Endometrial microvascular endothelial cells (primary cell): ENCODE results near the gene ANKMY2. TPM values are rescaled to one million over a fixed set of nuclear protein-coding genes. Genes with fewer than 3 reads are reported as not detected.
"Not testable (repeated sequence)": the region's sequence is repeated elsewhere in the genome, so short reads cannot be mapped to it uniquely, and the experiment has no call there.

ENCODE experiments used
- in situ Hi-C: cut with HindIII; loops from 2 replicates; pipeline ENCODE4 v1.10.0; 2017; ENCODE audit warnings: low sequenced_read_pairs, low pct_unique_long_range_greater_than_20kb; ENCODE audit errors: inconsistent ontology term
- total RNA-seq: library from RNA; depleted of rRNA; stranded (reverse); fragments of >200 nt; gene quantifications from one replicate; pipeline ENCODE4 v1.2.3, GENCODE V29; 2015; ENCODE audit errors: inconsistent ontology term

The ANKMY2 gene
- total RNA-seq, result 7.6 TPM

DNA sequence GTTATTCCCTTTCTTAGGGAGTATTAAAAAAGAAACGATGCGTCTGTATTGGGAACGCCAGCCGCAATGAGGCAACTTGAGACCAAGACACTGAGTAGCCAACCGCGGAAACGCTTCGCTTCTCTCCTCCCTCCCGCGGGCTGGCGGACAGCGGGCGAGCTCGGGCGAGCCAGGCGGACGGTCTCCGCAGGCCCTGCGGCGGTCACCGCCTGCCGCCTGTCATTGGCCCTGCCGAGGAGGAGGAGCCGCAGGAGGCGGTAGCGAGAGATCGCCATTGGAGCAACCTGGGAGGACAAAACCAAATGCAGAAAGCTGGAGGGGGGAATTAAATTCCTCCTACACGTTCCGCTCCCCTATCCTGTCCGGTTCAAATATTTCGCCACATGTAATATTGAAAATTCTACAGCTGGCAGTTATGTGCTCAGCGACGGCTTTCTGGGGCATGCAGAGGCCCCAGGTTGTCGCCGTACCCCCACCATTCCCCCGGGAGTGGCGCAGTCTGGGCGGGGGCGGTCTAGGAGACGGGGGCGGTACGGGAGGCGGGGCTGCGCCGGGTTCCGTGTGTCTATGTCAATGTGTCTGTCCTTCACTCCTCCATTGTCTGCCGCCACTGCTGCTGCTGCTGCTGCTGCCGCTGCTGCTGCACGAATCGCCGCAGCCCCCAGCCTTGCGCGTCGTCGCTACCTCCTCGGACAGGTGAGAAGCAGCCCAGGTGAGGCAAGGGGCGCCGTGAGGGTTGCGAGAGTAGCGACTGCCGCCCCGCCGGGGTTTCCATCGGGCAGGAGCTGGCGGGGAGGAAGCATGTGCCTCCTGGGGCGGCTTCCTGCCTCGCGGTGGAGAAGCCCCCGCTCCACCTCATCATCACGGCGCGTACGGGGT, at the start of gene ANKMY2, which contains the start of gene BZW2:
ANKMY2 (minus strand) TSS at position 162 of the 879 bp plus-strand sequence. CDS start 181 bp downstream, outside the sequence.
BZW2 (plus strand) TSS at position 589 of the 879 bp plus-strand sequence. CDS start 19,263 bp downstream, outside the sequence.
- in situ Hi-C loops, result no loop called here

DNA sequence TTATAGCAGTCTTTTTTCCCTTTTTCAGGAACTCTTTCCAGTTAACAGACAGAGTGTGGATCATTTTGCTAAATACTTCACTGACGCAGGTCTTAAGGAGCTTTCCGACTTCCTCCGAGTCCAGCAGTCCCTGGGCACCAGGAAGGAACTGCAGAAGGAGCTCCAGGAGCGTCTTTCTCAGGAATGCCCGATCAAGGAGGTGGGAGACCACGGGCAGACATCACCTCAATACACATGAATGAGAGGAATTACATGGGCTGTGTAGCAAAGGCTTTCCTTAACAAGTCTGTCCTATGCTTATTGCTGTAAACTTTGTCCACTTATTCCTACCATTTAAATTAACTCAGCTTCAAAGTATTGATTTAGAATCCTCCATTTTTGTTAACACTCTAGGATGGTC, 49.3 kb upstream of the ANKMY2 start:
- in situ Hi-C loops, result no loop called here

GRCh38 chr7:16693601-16694318, 48.2 kb upstream of the ANKMY2 start:
- in situ Hi-C loops, result no loop called here

DNA sequence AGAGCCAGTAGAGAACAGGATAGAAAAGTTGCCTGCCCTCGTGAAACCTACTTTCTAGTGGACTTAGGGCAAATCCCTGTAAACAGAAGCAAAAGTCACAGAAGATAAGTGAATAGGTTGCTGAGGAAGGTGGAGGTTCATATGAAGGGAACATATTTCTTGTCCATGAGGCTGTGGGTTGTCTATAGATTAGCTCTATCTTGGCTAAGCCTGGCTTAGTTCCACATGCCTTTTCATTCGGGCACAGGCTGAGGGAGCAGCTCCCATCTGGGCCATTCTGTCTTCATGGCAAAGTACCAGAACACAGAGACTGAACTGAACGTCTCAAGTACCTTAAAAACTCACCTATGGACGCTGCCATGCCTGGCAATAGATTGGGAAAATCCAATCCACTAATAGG, 45.7 kb upstream of the ANKMY2 start:
- in situ Hi-C loops, result no loop called here

- in situ Hi-C loops, result no loop called here
Measured at GRCh38 chr7:16688249-16688648, 42.7 kb upstream of the ANKMY2 start.

GRCh38 chr7:16685535-16685934, 40.0 kb upstream of the ANKMY2 start:
- in situ Hi-C loops, result no loop called here

DNA sequence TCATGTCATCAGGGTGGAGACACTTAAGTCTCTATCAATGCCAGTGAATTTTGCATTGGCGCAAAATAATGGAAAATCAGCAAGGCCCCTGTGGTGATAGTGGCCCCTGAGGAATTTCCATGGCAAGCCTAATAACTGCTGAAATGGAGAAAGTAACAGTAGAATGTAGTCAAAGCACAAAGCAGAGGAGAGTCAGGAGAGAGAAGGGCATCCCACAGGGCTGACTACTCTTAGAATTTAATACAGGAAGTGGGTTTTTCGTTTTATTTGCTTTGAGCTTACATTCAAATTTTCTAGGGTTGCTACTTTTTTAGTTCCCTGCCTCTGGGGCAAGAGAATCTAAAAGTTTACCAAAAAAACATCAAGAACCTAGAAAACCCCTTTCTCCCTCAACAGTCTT, 39.4 kb upstream of the ANKMY2 start:
- in situ Hi-C loops, result no loop called here

DNA sequence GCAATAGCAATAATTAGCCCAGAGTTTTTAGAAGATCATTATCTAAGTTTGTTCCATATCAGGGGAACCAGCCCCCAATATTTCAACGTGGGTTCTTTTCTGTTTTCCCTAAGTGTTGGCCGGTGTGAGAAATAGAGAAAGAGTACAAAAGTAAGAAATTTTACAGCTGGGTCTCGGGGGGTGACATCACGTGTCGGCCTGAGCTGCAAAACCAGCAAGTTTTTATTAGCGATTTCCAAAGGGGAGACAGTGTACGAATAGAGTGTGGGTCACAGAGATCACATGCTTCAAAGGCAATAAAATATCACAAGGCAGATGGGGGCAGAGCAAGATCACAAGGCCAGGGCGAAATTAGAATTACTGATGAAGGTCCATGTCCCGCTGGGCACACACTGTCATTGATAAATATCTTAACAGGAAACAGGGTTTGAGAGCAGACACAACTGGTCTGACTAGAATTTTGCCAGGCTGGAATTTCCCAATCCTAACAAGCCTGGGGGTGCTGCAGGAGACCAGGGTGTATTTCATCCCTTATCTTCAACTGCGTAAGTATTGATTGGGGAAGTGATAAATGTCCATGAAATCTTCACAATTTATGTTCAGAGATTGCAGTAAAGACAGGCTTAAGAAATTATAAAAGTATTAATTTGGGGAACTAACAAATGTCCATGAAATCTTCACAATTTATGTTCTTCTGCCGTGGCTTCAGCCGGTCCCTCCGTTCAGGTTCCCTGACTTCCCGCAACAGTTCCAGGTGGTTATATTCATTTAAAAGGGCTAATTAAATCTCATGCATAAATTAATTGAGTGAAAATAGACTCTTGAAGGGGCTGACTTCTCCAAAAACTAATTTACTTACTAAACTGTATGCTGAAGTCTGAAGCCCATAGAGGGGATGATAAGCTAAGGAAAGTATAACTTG, 33.4 kb upstream of the ANKMY2 start:
- in situ Hi-C loops, result not testable (repeated sequence)

- in situ Hi-C loops, result no loop called here
Measured at GRCh38 chr7:16677978-16678494, 32.5 kb upstream of the ANKMY2 start.

DNA sequence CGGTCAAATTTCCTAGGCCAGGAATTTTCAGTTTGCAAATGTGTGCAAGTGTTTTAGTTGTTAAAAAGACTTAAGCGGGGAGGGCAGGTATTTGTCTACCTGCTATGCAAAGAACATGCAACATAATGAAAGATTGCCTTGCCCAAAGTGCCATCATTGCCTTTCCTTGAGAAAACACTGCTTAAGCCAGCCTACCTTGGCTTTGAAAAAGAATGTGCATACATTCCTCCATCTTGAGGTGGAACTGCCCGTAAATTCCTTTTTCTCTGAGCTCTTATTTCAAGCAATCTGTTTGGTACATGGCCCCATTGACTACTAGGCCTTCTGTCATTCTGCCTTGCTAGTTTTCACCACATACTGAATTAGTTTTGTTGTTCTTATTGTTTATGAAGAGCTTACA, 29.7 kb upstream of the ANKMY2 start:
- in situ Hi-C loops, result no loop called here

DNA sequence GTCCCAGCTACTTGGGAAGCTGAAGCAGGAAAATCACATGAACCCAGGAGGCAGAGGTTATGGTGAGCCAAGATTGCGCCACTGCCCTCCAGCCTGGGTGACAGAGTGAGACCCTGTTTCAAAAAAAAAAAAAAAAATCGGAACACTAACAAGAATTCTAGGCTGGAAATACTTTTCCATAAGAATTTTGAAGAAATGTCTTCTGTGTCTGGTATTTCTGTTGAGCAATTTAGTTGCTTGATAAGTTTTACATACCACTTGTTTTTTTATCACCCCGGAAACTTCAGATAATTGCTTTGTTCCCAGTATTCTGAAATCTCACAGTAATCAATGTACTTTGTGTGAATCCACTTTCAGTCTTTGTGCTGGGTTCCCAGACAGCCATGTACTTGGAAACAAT, 26.3 kb upstream of the ANKMY2 start:
- in situ Hi-C loops, result no loop called here

DNA sequence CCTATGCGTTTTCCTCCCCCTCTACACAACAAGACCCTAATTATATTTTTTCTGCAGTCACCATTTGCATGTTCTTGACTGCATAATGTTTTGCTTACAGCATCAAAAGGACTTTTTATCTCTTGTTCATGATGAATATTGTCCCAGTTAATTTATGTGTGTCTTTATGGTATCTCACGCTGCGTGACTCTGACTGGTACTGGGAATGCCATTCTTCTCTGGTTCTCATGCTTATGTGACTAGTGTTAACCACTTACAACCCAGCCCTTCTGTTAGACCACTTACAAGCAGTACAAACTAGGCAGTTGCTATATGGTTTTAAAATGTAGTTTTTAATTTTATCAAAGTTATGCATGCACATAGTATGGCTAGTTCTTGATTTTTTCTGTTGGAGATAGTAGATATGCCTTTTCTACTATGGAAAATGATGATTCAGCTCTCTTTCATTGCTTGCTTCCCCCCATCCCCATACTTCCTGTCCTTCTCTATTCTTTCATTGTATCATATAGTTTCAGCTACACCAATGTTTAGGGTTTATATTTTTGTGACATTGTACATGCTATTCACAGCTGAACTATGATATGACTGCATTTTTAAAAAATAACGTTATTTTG, 25.3 kb upstream of the ANKMY2 start:
- in situ Hi-C loops, result no loop called here

GRCh38 chr7:16670021-16670420, 24.5 kb upstream of the ANKMY2 start:
- in situ Hi-C loops, result no loop called here

DNA sequence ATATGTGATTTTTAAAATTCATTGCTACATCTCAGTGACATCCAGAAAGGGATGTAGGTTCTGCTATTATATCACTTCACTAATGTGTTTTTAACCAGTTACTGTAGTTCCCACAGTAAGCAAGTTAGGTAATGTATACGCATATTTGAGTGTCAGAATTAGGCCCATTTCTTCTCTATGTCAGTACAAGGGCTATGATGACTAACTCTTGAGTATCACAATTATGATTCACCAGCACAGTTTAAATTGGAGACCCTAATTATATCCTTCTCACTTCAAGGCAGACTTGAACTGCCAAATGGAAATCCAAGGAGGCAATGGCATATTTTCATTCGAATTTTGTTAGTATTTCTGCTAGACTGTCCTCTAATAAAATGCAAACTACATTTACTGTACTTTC, 24.0 kb upstream of the ANKMY2 start:
- in situ Hi-C loops, result no loop called here

DNA sequence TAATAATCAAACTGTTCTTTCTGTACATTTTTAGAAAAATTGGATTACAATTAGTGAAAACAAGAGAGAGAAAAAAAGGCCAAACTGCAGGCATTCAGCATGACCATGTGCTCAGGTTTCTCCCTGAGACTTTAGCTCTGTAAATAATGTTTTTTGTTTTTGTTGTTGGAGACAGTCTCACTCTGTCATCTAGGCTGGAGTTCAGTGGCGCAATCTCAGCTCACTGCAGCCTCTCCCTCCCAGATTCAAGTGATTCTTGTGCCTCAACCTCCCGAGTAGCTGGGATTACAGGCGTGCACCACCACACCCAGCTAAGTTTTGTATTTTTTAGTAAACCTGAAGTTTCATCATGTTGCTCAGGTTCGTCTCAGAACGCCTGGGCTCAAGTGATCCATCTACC, 23.4 kb upstream of the ANKMY2 start:
- in situ Hi-C loops, result no loop called here

DNA sequence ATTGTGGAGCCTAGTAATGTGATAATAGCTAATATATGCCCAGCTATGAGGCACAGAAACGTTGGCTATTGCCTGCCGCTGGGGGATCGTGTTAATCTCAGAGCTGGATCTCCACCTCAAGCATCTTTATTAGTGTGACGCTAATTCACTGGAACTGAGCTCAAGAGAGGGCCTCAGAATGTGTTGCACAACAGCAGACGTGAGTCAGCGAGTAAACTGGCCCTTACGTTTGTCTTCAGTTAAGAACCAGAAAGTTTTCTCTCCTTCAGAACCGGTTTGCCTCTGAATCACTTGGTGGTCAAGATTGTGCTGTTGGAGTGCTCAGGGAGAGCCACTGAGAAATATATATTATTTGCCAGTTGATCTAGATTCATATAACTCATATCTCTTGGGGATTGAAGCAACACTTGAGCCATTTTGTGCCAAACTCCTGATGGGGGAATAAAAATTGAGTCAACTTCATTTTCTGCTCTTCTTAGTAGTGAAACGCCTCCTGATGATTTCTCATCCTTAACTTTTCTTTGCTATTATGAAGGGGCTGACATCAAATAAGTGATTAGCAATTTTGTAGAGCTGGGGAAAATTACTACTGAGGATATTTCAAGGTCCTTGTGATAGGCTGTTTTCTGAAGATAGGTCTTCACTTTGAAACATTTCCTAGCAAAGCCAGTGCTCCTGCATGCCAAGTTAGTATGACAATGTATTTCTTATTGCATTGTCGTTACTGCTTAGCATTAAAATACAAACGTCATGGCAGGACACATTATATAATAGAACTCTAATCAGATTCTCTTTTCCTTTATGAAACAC, 22.7 kb upstream of the ANKMY2 start:
- in situ Hi-C loops, result no loop called here

DNA sequence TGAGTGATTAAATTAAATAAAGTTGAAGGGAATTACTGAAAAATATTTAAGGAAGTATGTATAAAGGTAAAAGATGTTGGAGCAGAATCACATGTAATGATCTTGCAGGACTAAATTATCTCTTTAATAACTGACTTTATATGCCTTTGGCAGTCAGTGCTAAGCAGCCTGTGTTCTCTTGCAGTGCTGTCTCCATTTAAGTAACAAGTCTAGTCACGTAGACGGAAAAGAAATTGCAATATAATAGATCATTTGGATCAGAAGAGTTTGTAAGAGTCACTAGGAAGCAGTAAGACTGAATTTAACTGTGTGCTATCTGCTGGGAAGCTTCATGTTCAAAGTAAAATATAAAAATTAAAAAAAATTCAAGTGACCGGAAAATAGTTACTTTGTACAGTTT, 21.8 kb upstream of the ANKMY2 start:
- in situ Hi-C loops, result no loop called here

GRCh38 chr7:16661924-16662323, 16.4 kb upstream of the ANKMY2 start:
- in situ Hi-C loops, result no loop called here
